GM12872 (cell line): ENCODE results near the gene UGT1A4.

Experiments
- TF ChIP-seq, protein P1 (sequence below): IDR thresholded peaks from 3 replicates; pipeline ENCODE4 v1.5.1; 2011; ENCODE audit warnings: low read depth, mild to moderate bottlenecking, low read length, moderate library complexity; ENCODE audit not compliant: insufficient read depth

Gene UGT1A4

DNA sequence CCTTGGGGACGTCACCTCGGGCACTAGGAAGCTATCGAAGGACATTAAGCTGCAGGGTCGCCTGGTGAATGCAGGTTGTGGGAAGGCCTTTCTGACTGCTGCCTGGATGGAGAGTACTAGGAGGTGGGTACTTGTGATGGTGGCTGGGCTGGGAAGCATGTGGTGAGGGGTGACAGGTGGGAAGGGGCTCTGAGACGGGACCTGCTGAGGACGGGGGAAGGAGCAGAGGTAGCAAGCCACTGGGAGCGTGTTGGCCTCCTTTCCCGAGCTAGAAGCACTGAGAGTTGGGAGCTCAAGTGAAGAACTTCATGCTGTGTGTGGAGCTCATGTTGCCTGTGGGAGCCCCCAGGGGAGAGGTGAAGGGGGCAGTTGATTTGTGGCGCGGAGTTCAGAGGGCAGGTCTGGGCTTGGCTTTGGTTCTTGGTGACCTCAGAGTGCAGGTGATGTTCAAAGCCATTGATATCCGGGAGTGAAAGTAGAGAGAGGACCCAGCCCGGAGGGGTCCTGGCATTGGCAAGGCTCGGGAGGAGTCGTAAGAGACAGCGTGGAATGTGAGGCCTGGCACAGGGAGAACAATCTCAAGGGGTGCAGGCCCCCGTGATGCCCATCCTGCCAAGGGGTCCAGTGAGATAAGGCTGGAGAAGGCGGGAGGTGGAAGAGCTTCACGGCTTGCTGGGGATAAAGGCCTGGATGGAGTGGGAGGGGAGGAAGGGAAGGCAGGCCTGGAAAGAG lies 72.8 kb downstream of the UGT1A4 start:
- TF ChIP-seq, protein P1, sequence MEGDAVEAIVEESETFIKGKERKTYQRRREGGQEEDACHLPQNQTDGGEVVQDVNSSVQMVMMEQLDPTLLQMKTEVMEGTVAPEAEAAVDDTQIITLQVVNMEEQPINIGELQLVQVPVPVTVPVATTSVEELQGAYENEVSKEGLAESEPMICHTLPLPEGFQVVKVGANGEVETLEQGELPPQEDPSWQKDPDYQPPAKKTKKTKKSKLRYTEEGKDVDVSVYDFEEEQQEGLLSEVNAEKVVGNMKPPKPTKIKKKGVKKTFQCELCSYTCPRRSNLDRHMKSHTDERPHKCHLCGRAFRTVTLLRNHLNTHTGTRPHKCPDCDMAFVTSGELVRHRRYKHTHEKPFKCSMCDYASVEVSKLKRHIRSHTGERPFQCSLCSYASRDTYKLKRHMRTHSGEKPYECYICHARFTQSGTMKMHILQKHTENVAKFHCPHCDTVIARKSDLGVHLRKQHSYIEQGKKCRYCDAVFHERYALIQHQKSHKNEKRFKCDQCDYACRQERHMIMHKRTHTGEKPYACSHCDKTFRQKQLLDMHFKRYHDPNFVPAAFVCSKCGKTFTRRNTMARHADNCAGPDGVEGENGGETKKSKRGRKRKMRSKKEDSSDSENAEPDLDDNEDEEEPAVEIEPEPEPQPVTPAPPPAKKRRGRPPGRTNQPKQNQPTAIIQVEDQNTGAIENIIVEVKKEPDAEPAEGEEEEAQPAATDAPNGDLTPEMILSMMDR = no peak

DNA sequence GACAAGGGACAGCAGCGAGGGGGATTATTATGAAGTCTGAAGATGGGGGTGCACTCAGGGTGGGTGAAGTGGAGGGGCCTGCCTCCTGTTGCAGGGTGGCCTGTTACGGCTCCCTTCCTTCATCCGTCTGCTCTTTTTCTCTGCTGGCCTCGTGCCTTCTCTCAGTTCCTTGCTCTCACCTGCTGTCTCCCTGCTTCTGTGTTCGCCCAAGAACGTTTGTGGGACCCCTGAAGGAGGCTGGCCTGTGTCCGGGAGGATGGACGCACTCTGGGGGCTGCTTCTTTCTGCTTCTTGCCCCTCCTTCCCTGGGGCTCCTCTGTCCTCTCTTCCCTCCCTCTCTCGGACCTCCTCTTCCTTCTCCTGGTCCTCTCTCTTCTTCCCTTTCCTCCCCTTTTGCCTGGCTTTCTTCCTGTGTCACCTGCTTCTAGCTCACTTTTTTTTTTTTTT lies 73.4 kb downstream of the UGT1A4 start:
- TF ChIP-seq, protein P1 = no peak

DNA sequence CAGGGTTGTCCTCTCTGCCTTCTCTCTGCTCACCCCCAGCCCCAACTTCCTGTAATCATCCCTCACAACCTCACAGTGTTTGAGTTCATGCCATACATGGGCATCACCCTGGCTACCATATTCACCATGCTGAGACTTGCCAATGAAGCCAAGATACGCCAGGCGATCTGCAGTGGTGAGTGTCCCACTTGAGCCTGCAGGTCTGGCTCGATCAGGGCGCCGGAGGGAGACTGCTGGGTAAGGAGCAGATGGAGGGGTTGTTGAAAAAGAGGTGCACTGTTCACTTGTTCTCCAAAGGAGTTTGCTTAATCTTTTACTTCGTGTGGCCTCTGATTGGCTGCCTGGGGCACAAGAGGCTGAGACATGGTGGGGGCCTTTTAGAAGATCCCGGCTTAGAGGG lies 74.2 kb downstream of the UGT1A4 start:
- TF ChIP-seq, protein P1 = no peak

DNA sequence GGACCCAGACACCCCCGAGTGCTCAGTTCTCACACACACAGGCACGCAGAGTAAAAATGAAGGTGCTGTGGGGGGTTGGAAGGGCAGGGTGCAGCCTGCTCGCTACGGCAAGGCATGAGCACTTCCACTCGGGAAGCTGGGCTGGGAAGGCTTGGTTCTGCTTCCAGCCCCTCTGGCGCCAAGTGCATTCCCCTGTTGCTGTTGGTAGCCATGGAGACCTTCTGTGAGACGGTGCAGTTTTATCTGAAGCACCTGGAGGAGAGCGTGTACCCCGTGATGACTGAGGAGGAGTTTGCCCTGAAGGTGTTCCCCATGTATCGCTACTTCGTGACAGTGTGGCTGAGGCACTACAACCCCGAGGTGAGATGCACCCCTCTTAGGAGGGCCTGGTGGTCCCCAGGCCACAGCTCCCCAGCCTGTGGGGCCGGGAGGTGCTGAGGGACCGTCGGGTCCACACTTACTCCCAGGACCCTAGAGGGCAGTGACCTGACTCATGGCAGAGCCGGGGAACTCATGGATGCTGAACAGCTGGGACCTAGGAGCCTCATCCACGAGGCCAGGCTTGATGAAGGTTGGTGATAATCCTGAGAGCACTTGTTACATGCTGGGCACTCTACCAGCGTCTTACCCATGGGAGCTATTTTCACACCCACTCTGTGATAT lies 75.1 kb downstream of the UGT1A4 start:
- TF ChIP-seq, protein P1 = no peak

DNA sequence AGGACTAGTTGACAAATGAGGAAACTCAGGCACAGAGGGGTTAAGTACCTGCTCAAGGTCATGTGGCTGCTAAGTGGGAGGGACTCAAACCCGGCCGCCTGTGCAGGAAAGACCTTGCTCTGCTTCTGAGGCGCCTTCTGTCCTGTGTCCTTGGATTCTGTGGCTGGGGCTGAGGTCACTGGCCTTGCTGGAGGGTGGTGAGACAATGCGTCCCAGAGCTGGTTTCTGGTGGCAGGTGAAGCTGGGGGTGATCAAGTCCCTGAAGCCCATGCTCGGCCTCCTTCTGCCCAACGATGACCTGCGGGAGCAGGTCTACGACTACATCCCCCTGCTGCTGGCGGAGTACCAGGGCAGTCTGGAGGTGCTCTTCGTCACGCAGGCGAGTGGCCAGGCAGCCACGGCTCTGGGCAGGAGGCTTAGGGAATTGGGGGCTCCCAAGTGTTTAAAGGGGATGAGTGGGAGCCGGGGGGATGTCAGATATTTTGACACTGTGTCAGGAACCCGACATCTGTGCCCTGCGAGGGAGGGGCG lies 75.7 kb downstream of the UGT1A4 start:
- TF ChIP-seq, protein P1 = no peak

DNA sequence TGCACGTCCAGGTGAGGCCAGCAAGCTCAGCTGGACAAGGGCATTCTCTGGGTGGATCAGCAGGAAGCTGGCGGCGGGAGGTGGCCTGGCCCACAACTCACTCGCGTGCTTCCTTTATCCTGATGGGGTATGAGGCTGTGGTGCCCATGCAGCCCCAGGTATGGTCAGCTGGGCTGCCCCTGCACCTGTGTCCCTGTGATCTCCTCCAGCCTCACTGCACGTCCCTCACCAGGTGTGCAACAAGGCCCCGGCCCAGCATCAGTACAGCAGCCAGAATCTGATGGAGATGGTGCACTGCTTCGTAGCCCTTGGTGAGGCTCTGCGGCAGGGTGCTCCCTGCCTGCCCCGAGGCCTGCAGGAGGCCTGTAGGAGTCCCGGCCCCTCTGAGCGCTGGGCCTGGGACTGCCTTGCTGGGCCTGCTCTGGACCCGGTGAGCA lies 77.2 kb downstream of the UGT1A4 start:
- TF ChIP-seq, protein P1 = no peak

DNA sequence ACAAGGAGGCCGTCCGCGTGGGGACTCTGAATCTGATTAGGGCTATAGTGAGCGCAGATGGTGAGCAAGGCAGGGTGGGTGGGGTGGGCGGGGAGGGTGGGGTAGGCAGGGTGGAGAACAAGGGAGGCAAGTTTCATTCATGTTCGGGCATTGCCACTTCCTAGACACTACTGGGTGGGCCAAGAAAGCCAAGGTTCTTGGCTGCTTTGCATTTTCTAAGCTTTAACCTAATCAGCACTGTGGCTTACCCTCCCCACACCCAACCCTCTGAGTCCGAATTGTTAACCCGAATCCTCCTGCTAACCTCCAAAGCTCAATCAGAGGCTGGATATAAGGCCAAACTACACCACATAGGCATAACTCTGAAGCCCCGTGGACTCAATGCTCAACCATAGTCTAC lies 77.7 kb downstream of the UGT1A4 start:
- TF ChIP-seq, protein P1 = no peak
